MM.1S (cell line): ENCODE results near the gene CLRN2.

Experiments used
- DNase-seq: peaks from one replicate; pipeline ENCODE4 v3.0.0-alpha.2; 2015
- H2AFZ ChIP-seq: fragments of 300-600 bp; sonication (generic); 2 replicates; pipeline ENCODE4 v1.6.0; 2016; ENCODE audit warnings: antibody characterized with exemption, low read length
- H3F3A ChIP-seq: fragments of 300-600 bp; sonication (generic); 2 replicates; pipeline ENCODE4 v1.6.1; 2016; ENCODE audit warnings: mild to moderate bottlenecking, antibody characterized with exemption, low read length, moderate library complexity, mixed read lengths; ENCODE audit not compliant: insufficient read depth
- H3K27ac ChIP-seq: fragments of 300-600 bp; sonication (generic); 2 replicates; pipeline ENCODE4 v1.5.1; 2016; ENCODE audit warnings: mild to moderate bottlenecking, low read length
- H3K27me3 ChIP-seq: fragments of 300-600 bp; sonication (generic); replicated peaks from 2 replicates; pipeline ENCODE4 v1.6.0; 2016; ENCODE audit warnings: low read length; ENCODE audit not compliant: insufficient read depth
- H3K36me3 ChIP-seq: fragments of 300-600 bp; sonication (generic); replicated peaks from 2 replicates; pipeline ENCODE4 v1.6.1; 2016; ENCODE audit warnings: mild to moderate bottlenecking, low read length, mixed read lengths; ENCODE audit not compliant: insufficient read depth
- H3K4me1 ChIP-seq: fragments of 300-600 bp; sonication (generic); 2 replicates; pipeline ENCODE4 v1.6.1; 2016; ENCODE audit warnings: low read length, mixed read lengths
- H3K4me2 ChIP-seq: fragments of 300-600 bp; sonication (generic); 2 replicates; pipeline ENCODE4 v1.6.0; 2016; ENCODE audit warnings: low read depth, low read length
- H3K4me3 ChIP-seq: fragments of 300-600 bp; sonication (generic); 2 replicates; pipeline ENCODE4 v1.5.1; 2016; ENCODE audit warnings: low read length, mixed read lengths
- H3K79me2 ChIP-seq: fragments of 300-600 bp; sonication (generic); 2 replicates; pipeline ENCODE4 v1.6.1; 2016; ENCODE audit warnings: mixed run types, low read length, mixed read lengths
- H3K9ac ChIP-seq: fragments of 300-600 bp; sonication (generic); 2 replicates; pipeline ENCODE4 v1.6.1; 2016; ENCODE audit warnings: low read length, mixed read lengths
- H3K9me2 ChIP-seq: fragments of 300-600 bp; sonication (generic); replicated peaks from 2 replicates; pipeline ENCODE4 v1.6.1; 2016; ENCODE audit warnings: mild to moderate bottlenecking, low read length, mixed read lengths; ENCODE audit not compliant: insufficient read depth
- H3K9me3 ChIP-seq: fragments of 300-600 bp; sonication (generic); replicated peaks from 2 replicates; pipeline ENCODE4 v1.6.1; 2016; ENCODE audit warnings: mild to moderate bottlenecking, low read length, mixed read lengths; ENCODE audit not compliant: insufficient read depth
- H4K20me1 ChIP-seq: fragments of 300-600 bp; sonication (generic); 2 replicates; pipeline ENCODE4 v1.6.1; 2016; ENCODE audit warnings: mild to moderate bottlenecking, low read length, moderate library complexity, mixed read lengths; ENCODE audit not compliant: insufficient read depth
- CTCF ChIP-seq: fragments of 300-600 bp; sonication (generic); IDR thresholded peaks from 2 replicates; pipeline ENCODE4 v1.5.1; 2016; ENCODE audit warnings: antibody characterized with exemption, low read length, mixed read lengths
- EZH2 ChIP-seq: fragments of 300-600 bp; sonication (generic); optimal IDR thresholded peaks from 2 replicates; pipeline ENCODE3; 2017; ENCODE audit warnings: low read depth, mild to moderate bottlenecking, antibody characterized with exemption, low read length, mixed read lengths
- EZH2phosphoT487 ChIP-seq: fragments of 300-600 bp; sonication (generic); IDR thresholded peaks from 2 replicates; pipeline ENCODE4 v1.6.1; 2018; ENCODE audit warnings: antibody characterized with exemption, low read length

Gene CLRN2

GRCh38 chr4:17546222-17546621 is 31.3 kb downstream of the CLRN2 start:
- Histone ChIP-seq H3K79me2 (no peaks in the 10 kb centered on the region), H3K36me3 (no peaks in the 10 kb centered on the region), H3K9me2 (no peaks in the 10 kb centered on the region), H3K4me2 (no peak overlapping the region), H3K9me3 (no peaks in the 10 kb centered on the region), H3F3A (no peaks in the 10 kb centered on the region; the same call in 1 of the 2 replicates), H3K4me3 (no peak overlapping the region), H4K20me1 (no peaks in the 10 kb centered on the region), H3K27ac (no peak overlapping the region), H3K27me3 (no peaks in the 10 kb centered on the region), H3K9ac (no peak overlapping the region), H3K4me1 (peaks cover 4% of the 10 kb centered on the region; the same call in 1 of the 2 replicates), H2AFZ (no peak overlapping the region)
- DNase-seq, result no peak
- no peak for TF ChIP-seq EZH2
- TF ChIP-seq CTCF, result no peak
- TF ChIP-seq EZH2phosphoT487, result no peak

- TF ChIP-seq EZH2, result no peak
- no peak for TF ChIP-seq EZH2phosphoT487
- TF ChIP-seq CTCF, result no peak
Observed at GRCh38 chr4:17546678-17547077, 31.7 kb downstream of the CLRN2 start.

GRCh38 chr4:17550549-17550948 is 35.6 kb downstream of the CLRN2 start:
- no peaks in the 10 kb centered on the region for H3K36me3 ChIP-seq
- H3K4me1 ChIP-seq, result peaks cover 4% of the 10 kb centered on the region; the same call in 1 of the 2 replicates
- no peaks in the 10 kb centered on the region for H3K79me2 ChIP-seq
- no peak overlapping the region for H3K4me3 ChIP-seq
- H3K9ac ChIP-seq, result no peak overlapping the region
- no peaks in the 10 kb centered on the region for H3K9me2 ChIP-seq
- no peaks in the 10 kb centered on the region for H3K9me3 ChIP-seq
- no peak overlapping the region for H2AFZ ChIP-seq
- H3F3A ChIP-seq, result peaks cover 8% of the 10 kb centered on the region
- no peaks in the 10 kb centered on the region for H3K27me3 ChIP-seq
- H3K4me2 ChIP-seq, result no peak overlapping the region
- no peak for DNase-seq
- no peak overlapping the region for H3K27ac ChIP-seq
- TF ChIP-seq EZH2 (no peak), EZH2phosphoT487 (no peak), CTCF (no peak)
- H4K20me1 ChIP-seq, result no peaks in the 10 kb centered on the region

More at GRCh38 chr4:17546678-17547077, 31.7 kb downstream of the CLRN2 start:
- no peak for DNase-seq
- Histone ChIP-seq H3K79me2 (no peaks in the 10 kb centered on the region), H3K4me3 (no peak overlapping the region), H3K4me1 (peaks cover 4% of the 10 kb centered on the region; the same call in 1 of the 2 replicates), H4K20me1 (no peaks in the 10 kb centered on the region), H3K36me3 (no peaks in the 10 kb centered on the region), H2AFZ (no peak overlapping the region), H3K9me2 (no peaks in the 10 kb centered on the region), H3K9me3 (no peaks in the 10 kb centered on the region), H3K9ac (no peak overlapping the region), H3F3A (no peaks in the 10 kb centered on the region; the same call in 1 of the 2 replicates), H3K27ac (no peak overlapping the region), H3K27me3 (no peaks in the 10 kb centered on the region), H3K4me2 (no peak overlapping the region)
